Measurements from ENCODE around the gene KRR1. TPM values are rescaled to one million over a fixed set of nuclear protein-coding genes. Genes with fewer than 3 reads are reported as not detected.

Gene KRR1
- polyA plus RNA-seq, 1 of the 3 experiments (the other 2 are of a cell fraction): 13.8 TPM

- H3K9me3 ChIP-seq: no peaks in the 10 kb centered on the region
- POLR2A ChIA-PET: no interaction called here
- peak overlapping the region; percentile 70 for H3K4me2 ChIP-seq
- peak overlapping the region; percentile 66 to 75; a peak in 3 of 4 replicates for H3K27ac ChIP-seq (ENCODE audit: low read depth in 2 of 2, low read length in 1 of 2)
- peaks cover 62% of the 10 kb centered on the region for H3F3A ChIP-seq (replicated peaks; ENCODE audit: insufficient read depth)
- CTCF ChIA-PET: interaction anchor here (1.9 kb wide), 1 partner anchor 15 kb away, joined by 6 read pairs; no protein-coding TSS in a partner anchor
- H3K4me3 ChIP-seq (ENCODE audit: low read depth in 2 of 2, low read length in 1 of 2): peak overlapping the region in 1 of 2 experiments; percentile 25; a peak in 1 of 4 replicates
- peaks cover 0 to 27% of the 10 kb centered on the region in 2 experiments; a peak in 3 of 4 replicates for H3K4me1 ChIP-seq (ENCODE audit: control insufficient read depth in 1 of 2, insufficient read depth in 2 of 2, low read depth in 1 of 2, low read length in 1 of 2)
- peaks cover 79% of the 10 kb centered on the region for H3K79me2 ChIP-seq (ENCODE audit: insufficient read depth)
- peak overlapping the region; percentile 26; the same call in 1 of the 2 replicates for H3K9ac ChIP-seq
- no peaks in the 10 kb centered on the region for H3K27me3 ChIP-seq (ENCODE audit: insufficient read depth)
- WGBS (ENCODE audit: low lambda C conversion rate): 32% methylated on average over 7 of the region's 7 CpGs
- DNase-seq: no peak
- H3K9me2 ChIP-seq: no peaks in the 10 kb centered on the region
- H4K20me1 ChIP-seq (ENCODE audit: insufficient read depth): no peaks in the 10 kb centered on the region
- peak overlapping the region; percentile 22 for H2AFZ ChIP-seq (ENCODE audit: low read depth)
- H3K36me3 ChIP-seq (replicated peaks in 1 of 2; ENCODE audit: control insufficient read depth in 1 of 2, insufficient read depth in 2 of 2, low read length in 1 of 2): peaks cover 18 to 62% of the 10 kb centered on the region in 2 experiments
- TF ChIP-seq FOXM1 (IDR thresholded peaks at IDR 0.05; ENCODE audit: low read depth): 0 out of 2 replicates have a peak, but pooled peaks have one; percentile 49
- no peak for TF ChIP-seq MXI1 (IDR thresholded peaks at IDR 0.05; ENCODE audit: low read depth, low read length)
- no peak for TF ChIP-seq RCOR1 (IDR thresholded peaks at IDR 0.05; ENCODE audit: low read length)
- TF ChIP-seq NFIC (IDR thresholded peaks at IDR 0.05; ENCODE audit: borderline replicate concordance): peak; percentile 69
- TF ChIP-seq TAF1 (IDR thresholded peaks at IDR 0.05; ENCODE audit: borderline replicate concordance, low read depth, low read length): no peak
- peak; percentile 59; the same call in 1 of the 2 replicates for TF ChIP-seq TEAD4 (IDR thresholded peaks at IDR 0.05; ENCODE audit: borderline replicate concordance, insufficient read depth)
- TF ChIP-seq FOSL2 (IDR thresholded peaks at IDR 0.05; ENCODE audit: borderline replicate concordance, low read depth): peak; percentile 80
- no peak for TF ChIP-seq RFX5 (IDR thresholded peaks at IDR 0.05; ENCODE audit: low read length)
- TF ChIP-seq, protein P1, sequence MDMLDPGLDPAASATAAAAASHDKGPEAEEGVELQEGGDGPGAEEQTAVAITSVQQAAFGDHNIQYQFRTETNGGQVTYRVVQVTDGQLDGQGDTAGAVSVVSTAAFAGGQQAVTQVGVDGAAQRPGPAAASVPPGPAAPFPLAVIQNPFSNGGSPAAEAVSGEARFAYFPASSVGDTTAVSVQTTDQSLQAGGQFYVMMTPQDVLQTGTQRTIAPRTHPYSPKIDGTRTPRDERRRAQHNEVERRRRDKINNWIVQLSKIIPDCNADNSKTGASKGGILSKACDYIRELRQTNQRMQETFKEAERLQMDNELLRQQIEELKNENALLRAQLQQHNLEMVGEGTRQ (IDR thresholded peaks at IDR 0.05; ENCODE audit: borderline replicate concordance, low read depth, low read length): no peak
- TF ChIP-seq SMC3 (IDR thresholded peaks at IDR 0.05; ENCODE audit: low read depth, low read length): no peak
- TF ChIP-seq JUND (IDR thresholded peaks at IDR 0.05): peak; percentile 75
- TF ChIP-seq RAD21 (IDR thresholded peaks at IDR 0.05; ENCODE audit: low read length): no peak
- no peak for TF ChIP-seq GATA2 (CRISPR knock-in tag; IDR thresholded peaks at IDR 0.05)
- TF ChIP-seq PBX3 (IDR thresholded peaks at IDR 0.05): peak; percentile 51; the same call in 1 of the 2 replicates
- no peak for TF ChIP-seq EZH2phosphoT487 (IDR thresholded peaks at IDR 0.05; ENCODE audit: borderline replicate concordance, low read depth)
- TF ChIP-seq SIN3A (IDR thresholded peaks at IDR 0.05; ENCODE audit: borderline replicate concordance, low read depth, low read length): no peak
- no peak for TF ChIP-seq CHD2 (IDR thresholded peaks at IDR 0.05; ENCODE audit: low read length, partially characterized antibody)
- peak; percentile 48 for TF ChIP-seq ELF1 (IDR thresholded peaks at IDR 0.05)
- peak; percentile 65; the same call in 1 of the 2 replicates for TF ChIP-seq MAX (IDR thresholded peaks at IDR 0.05; ENCODE audit: low read depth)
- peak; percentile 66; the same call in 1 of the 2 replicates for TF ChIP-seq RXRA (IDR thresholded peaks at IDR 0.05; ENCODE audit: borderline replicate concordance, low read depth)
- peak in 1 of 2 experiments; percentile 67; a peak in 2 of 4 replicates for TF ChIP-seq EP300 (IDR thresholded peaks at IDR 0.05; ENCODE audit: borderline replicate concordance in 1 of 2, low read depth in 1 of 2, low read length in 1 of 2)
- TF ChIP-seq TCF12 (IDR thresholded peaks at IDR 0.05): peak; percentile 71
- TF ChIP-seq YY1 (IDR thresholded peaks at IDR 0.05; ENCODE audit: low read depth): no peak
- 0 out of 2 replicates have a peak, but pooled peaks have one; percentile 37 for TF ChIP-seq GABPA (IDR thresholded peaks at IDR 0.05; ENCODE audit: low read depth)
- no peak for TF ChIP-seq NRF1 (IDR thresholded peaks at IDR 0.05; ENCODE audit: low read depth, low read length)
- peak; percentile 81; the same call in 1 of the 2 replicates for TF ChIP-seq MEF2A (IDR thresholded peaks at IDR 0.05; ENCODE audit: borderline replicate concordance, low read depth)
- TF ChIP-seq, protein P2, sequence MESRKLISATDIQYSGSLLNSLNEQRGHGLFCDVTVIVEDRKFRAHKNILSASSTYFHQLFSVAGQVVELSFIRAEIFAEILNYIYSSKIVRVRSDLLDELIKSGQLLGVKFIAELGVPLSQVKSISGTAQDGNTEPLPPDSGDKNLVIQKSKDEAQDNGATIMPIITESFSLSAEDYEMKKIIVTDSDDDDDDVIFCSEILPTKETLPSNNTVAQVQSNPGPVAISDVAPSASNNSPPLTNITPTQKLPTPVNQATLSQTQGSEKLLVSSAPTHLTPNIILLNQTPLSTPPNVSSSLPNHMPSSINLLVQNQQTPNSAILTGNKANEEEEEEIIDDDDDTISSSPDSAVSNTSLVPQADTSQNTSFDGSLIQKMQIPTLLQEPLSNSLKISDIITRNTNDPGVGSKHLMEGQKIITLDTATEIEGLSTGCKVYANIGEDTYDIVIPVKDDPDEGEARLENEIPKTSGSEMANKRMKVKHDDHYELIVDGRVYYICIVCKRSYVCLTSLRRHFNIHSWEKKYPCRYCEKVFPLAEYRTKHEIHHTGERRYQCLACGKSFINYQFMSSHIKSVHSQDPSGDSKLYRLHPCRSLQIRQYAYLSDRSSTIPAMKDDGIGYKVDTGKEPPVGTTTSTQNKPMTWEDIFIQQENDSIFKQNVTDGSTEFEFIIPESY (IDR thresholded peaks at IDR 0.05; ENCODE audit: borderline replicate concordance, low read depth): no peak
- no peak for TF ChIP-seq FOXJ3 (CRISPR knock-in tag; IDR thresholded peaks at IDR 0.05)
- no peak for TF ChIP-seq CTCF (IDR thresholded peaks at IDR 0.05)
Observed at GRCh38 chr12:75489613-75490210, 21.7 kb downstream of the KRR1 start.

All from SK-N-SH (cell line).